ENCODE data around the gene AADACL2. TPM values are rescaled to one million over a fixed set of nuclear protein-coding genes. Genes with fewer than 3 reads are reported as not detected.

AADACL2 gene
- total and polyA plus RNA-seq, 2 of the 4 experiments (the other 2 are of a cell fraction), result not detected

DNA sequence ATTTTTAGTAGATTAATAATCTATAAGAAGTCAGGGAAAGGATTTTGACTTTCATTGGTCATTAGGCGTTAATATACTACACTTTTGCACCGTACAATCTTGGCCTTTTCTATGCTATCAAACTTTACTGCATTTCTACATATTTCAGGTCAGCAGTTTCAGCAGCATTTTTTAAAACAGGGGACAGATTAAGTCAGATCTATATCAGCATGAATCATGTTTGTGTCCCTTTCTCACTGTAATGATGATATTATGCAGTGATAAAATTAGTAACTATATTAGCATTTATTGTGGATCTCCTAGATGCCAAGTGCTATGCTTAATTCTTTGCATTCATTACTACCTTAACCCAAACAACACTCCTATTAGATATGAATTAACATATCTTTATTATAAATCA is 59.9 kb downstream of the AADACL2 start:
- no peak overlapping the region for H3K18ac ChIP-seq (ENCODE audit: low read depth, low read length)
- TF ChIP-seq NFE2L2 (IDR thresholded peaks at IDR 0.05; ENCODE audit: low read depth, low read length) (no peak), MXI1 (IDR thresholded peaks at IDR 0.05; ENCODE audit: borderline replicate concordance, low read depth, low read length) (no peak), SMC3 (IDR thresholded peaks at IDR 0.05; ENCODE audit: low read depth, low read length) (no peak), FOS (IDR thresholded peaks at IDR 0.05; ENCODE audit: low read depth, low read length) (no peak), CHD1 (IDR thresholded peaks at IDR 0.05; ENCODE audit: low read depth, low read length) (no peak)
- H3K4me3 ChIP-seq (ENCODE audit: insufficient read depth, low read depth, low read length), result no peak overlapping the region
- no peaks in the 10 kb centered on the region for H3K36me3 ChIP-seq (ENCODE audit: control insufficient read depth, insufficient read depth, low read length)
- H3K23ac ChIP-seq (ENCODE audit: low read depth, low read length), result no peak overlapping the region
- no peak overlapping the region for H4K8ac ChIP-seq (ENCODE audit: low read depth in 2 of 2, low read length in 2 of 2)
- ATAC-seq (ENCODE audit: low read depth), result no peak
- H2BK120ac ChIP-seq (ENCODE audit: low read depth, low read length), result no peak overlapping the region
- in situ Hi-C loops (cut with MboI; ENCODE audit: low sequenced_read_pairs) (no loop called here), dilution Hi-C loops (cut with HindIII; ENCODE audit: low sequenced_read_pairs, unreplicated experiment) (no loop called here), intact Hi-C loops (cut with micrococcal nuclease) (no loop called here)
- no peak overlapping the region for H3K56ac ChIP-seq (ENCODE audit: extremely low read depth, insufficient read depth, low read length)
- no peak for DNase-seq
- no peak overlapping the region for H3K27ac ChIP-seq (ENCODE audit: insufficient read depth, low read length)
- H4K91ac ChIP-seq (ENCODE audit: insufficient read depth, low read depth, low read length), result no peak overlapping the region
- no peaks in the 10 kb centered on the region for H3K79me1 ChIP-seq (ENCODE audit: low read depth in 1 of 2, low read length in 2 of 2)
- no peaks in the 10 kb centered on the region for H4K20me1 ChIP-seq (ENCODE audit: insufficient read depth, low read length)
- BruUV-seq (replicated peaks), result no TSS peak
- H4K5ac ChIP-seq (ENCODE audit: low read depth, low read length), result no peak overlapping the region
- H3K4me2 ChIP-seq (ENCODE audit: low read depth, low read length), result no peak overlapping the region
- H2BK20ac ChIP-seq (ENCODE audit: low read depth, low read length), result no peak overlapping the region
- no peak overlapping the region for H3K4ac ChIP-seq (ENCODE audit: low read depth, low read length)
- no peak overlapping the region for H2AK9ac ChIP-seq (replicated peaks; ENCODE audit: low read depth, low read length, poor library complexity)
- no peak overlapping the region for H3K14ac ChIP-seq (replicated peaks; ENCODE audit: low read depth, low read length)
- ChIA-PET POLR2A (ENCODE audit: unreplicated experiment) (no interaction called here), CTCF (no interaction called here)
- no peaks in the 10 kb centered on the region for H3K9me1 ChIP-seq (ENCODE audit: insufficient read depth, low read length)
- H3K9me3 ChIP-seq (ENCODE audit: control insufficient read depth, insufficient read depth, low read length), result no peaks in the 10 kb centered on the region
- H2BK5ac ChIP-seq (ENCODE audit: low read depth, low read length, poor library complexity, severe bottlenecking), result no peak overlapping the region
- H3K27me3 ChIP-seq (ENCODE audit: control insufficient read depth, insufficient read depth, low read length), result no peaks in the 10 kb centered on the region
- H2BK15ac ChIP-seq (ENCODE audit: low read depth, low read length), result no peak overlapping the region
- H2AFZ ChIP-seq (replicated peaks; ENCODE audit: low read length, poor library complexity), result no peak overlapping the region
- WGBS, 2 experiments (ENCODE audit: extremely low coverage in 2 of 2, insufficient read length in 1 of 2), result no CpG with 5 or more reads among the region's 2 CpGs
- H2AK5ac ChIP-seq (ENCODE audit: low read depth, low read length), result no peak overlapping the region
- H3K4me1 ChIP-seq (ENCODE audit: control insufficient read depth, insufficient read depth, low read length), result no peaks in the 10 kb centered on the region
- no peak overlapping the region for H3K9ac ChIP-seq (ENCODE audit: low read depth, low read length)
